Panc1 (cell line): ENCODE results near the gene ARL13B. TPM values are rescaled to one million over a fixed set of nuclear protein-coding genes. Genes with fewer than 3 reads are reported as not detected.

ENCODE experiments used
- ATAC-seq: fragments of 200-7000 bp; cut with Tn5 transposase; 2 replicates; pipeline ENCODE4 v1.9.1; 2020; ENCODE audit warnings: mild to moderate bottlenecking, moderate library complexity
- BruUV-seq: library from RNA; stranded (reverse); fragments of 400-500 nt; replicated peaks from 2 replicates; lab custom pipeline; 2021; lab: Mats Ljungman, UMichigan
- CTCF ChIA-PET: fragments of 300-600 bp; sonication (Branson Sonifier 250); formaldehyde crosslinking; loops from one replicate; lab custom pipeline; 2022; ENCODE audit warnings: antibody characterized with exemption; lab: Charles Lee
- POLR2A ChIA-PET: fragments of 300-600 bp; sonication (Branson Sonifier 250); formaldehyde crosslinking; loops from one replicate; lab custom pipeline; 2022; ENCODE audit warnings: antibody characterized with exemption; lab: Charles Lee
- DNase-seq: peaks from one replicate; pipeline ENCODE4 v3.0.0-alpha.2; 2010; ENCODE audit warnings: low read depth, low spot score
- H3K27ac ChIP-seq: 2 replicates; pipeline ENCODE4 v1.5.1; 2011; ENCODE audit warnings: mild to moderate bottlenecking, low read length, inconsistent platforms
- H3K27me3 ChIP-seq: fragments of 200-500 bp; sonication (Bioruptor generic); 2 replicates; pipeline ENCODE4 v1.6.0; 2014; ENCODE audit warnings: low read length, inconsistent platforms; ENCODE audit not compliant: control insufficient read depth, insufficient read depth
- H3K36me3 ChIP-seq: fragments of 200-500 bp; sonication (Bioruptor generic); 2 replicates; pipeline ENCODE4 v1.5.1; 2014; ENCODE audit warnings: inconsistent platforms, mild to moderate bottlenecking, low read length, moderate library complexity; ENCODE audit not compliant: control insufficient read depth, insufficient read depth
- H3K4me1 ChIP-seq: 2 replicates; pipeline ENCODE4 v1.5.1; 2011; ENCODE audit warnings: inconsistent platforms, mild to moderate bottlenecking, low read length, moderate library complexity; ENCODE audit not compliant: control insufficient read depth, insufficient read depth
- H3K4me3 ChIP-seq, 2 experiments: 2 replicates each; pipeline ENCODE4 v1.5.1; 2011 to 2012; ENCODE audit warnings: low read depth in 2 of 2, low read length in 2 of 2, mild to moderate bottlenecking in 2 of 2, inconsistent platforms in 1 of 2, moderate library complexity in 1 of 2
- H3K9me3 ChIP-seq: fragments of 200-500 bp; sonication (Bioruptor generic); 2 replicates; pipeline ENCODE4 v1.5.1; 2014; ENCODE audit warnings: low read depth, mild to moderate bottlenecking, inconsistent platforms, low read length, moderate library complexity; ENCODE audit not compliant: control insufficient read depth, insufficient read depth
- POLR2AphosphoS5 ChIP-seq: IDR thresholded peaks from 2 replicates; pipeline ENCODE4 v1.6.1; 2012; ENCODE audit warnings: mild to moderate bottlenecking, low read depth, low read length, moderate library complexity
- SIN3A ChIP-seq: IDR thresholded peaks from 2 replicates; pipeline ENCODE4 v1.6.1; 2012; ENCODE audit warnings: low read depth, mild to moderate bottlenecking, low read length, moderate library complexity, borderline replicate concordance; ENCODE audit not compliant: insufficient read depth
- TCF7L2 ChIP-seq: IDR thresholded peaks from 2 replicates; pipeline ENCODE4 v1.6.1; 2011; ENCODE audit warnings: mild to moderate bottlenecking, low read depth, low read length, inconsistent platforms
- in situ Hi-C: cut with HindIII; loops from 2 replicates; pipeline ENCODE4 v1.10.0; 2016; ENCODE audit warnings: low sequenced_read_pairs, low pct_unique_long_range_greater_than_20kb
- intact Hi-C: fragments of 100-400 bp; cut with micrococcal nuclease; formaldehyde crosslinking; loops from one replicate; pipeline ENCODE4 v1.10.0; 2022; ENCODE audit not compliant: unreplicated experiment
- total RNA-seq: library from RNA; stranded (reverse); gene quantifications from one replicate; pipeline ENCODE4 v1.2.1, GENCODE V29; 2021; ENCODE audit not compliant: unreplicated experiment
- TF ChIP-seq, protein P1 (sequence below), 2 experiments: IDR thresholded peaks; 2 replicates each; pipeline ENCODE4 v1.6.1; 2011 to 2012; ENCODE audit warnings: low read depth in 2 of 2, control low read depth in 1 of 2, low read length in 1 of 2, mild to moderate bottlenecking in 1 of 2, moderate library complexity in 1 of 2; ENCODE audit not compliant: insufficient read depth in 1 of 2
- TF ChIP-seq, protein P2 (sequence below): fragments of 450-650 bp; IDR thresholded peaks from 2 replicates; pipeline ENCODE4 v1.5.1; 2017; ENCODE audit warnings: mild to moderate bottlenecking

ARL13B gene
- total RNA-seq, 1 experiment from 2014 or later = 26.6 TPM

DNA sequence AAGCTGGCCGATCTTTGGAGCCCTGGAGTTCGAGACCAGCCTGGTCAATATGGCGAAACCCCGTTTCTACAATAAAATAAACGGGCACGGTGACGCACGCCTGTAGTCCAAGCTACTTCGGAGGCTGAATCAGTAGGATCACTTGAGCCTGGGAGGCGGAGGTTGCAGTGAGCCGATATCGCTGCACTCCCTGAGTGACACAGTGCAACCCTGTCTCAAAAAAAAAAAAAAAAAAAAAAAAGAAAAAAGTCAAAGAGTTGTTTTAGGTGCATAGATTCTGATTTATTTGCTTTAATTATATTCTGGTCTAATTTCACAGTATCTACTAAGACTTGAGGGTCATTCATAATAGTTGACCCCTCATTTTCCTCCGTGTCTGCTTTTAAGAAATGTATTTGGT is 1.7 kb downstream of the ARL13B start:
- Histone ChIP-seq H3K27me3 (no peaks in the 10 kb centered on the region), H3K36me3 (no peaks in the 10 kb centered on the region; the same call in 1 of the 2 replicates), H3K9me3 (no peaks in the 10 kb centered on the region), H3K4me3 (peak overlapping the region in 1 of 2 experiments; percentile 82; a peak in 2 of 4 replicates), H3K27ac (peak overlapping the region; percentile 81; the same call in 1 of the 2 replicates), H3K4me1 (peaks cover 9% of the 10 kb centered on the region; the same call in 1 of the 2 replicates)
- no TSS peak for BruUV-seq
- ChIA-PET POLR2A (interaction anchor here (0.7 to 0.9 kb wide), 3 partner anchors 13 to 1298 kb away, joined by 12 to 15 read pairs (median 15); no protein-coding TSS in a partner anchor), CTCF (no interaction called here)
- TF ChIP-seq POLR2AphosphoS5 = no peak
- TF ChIP-seq, protein P1, sequence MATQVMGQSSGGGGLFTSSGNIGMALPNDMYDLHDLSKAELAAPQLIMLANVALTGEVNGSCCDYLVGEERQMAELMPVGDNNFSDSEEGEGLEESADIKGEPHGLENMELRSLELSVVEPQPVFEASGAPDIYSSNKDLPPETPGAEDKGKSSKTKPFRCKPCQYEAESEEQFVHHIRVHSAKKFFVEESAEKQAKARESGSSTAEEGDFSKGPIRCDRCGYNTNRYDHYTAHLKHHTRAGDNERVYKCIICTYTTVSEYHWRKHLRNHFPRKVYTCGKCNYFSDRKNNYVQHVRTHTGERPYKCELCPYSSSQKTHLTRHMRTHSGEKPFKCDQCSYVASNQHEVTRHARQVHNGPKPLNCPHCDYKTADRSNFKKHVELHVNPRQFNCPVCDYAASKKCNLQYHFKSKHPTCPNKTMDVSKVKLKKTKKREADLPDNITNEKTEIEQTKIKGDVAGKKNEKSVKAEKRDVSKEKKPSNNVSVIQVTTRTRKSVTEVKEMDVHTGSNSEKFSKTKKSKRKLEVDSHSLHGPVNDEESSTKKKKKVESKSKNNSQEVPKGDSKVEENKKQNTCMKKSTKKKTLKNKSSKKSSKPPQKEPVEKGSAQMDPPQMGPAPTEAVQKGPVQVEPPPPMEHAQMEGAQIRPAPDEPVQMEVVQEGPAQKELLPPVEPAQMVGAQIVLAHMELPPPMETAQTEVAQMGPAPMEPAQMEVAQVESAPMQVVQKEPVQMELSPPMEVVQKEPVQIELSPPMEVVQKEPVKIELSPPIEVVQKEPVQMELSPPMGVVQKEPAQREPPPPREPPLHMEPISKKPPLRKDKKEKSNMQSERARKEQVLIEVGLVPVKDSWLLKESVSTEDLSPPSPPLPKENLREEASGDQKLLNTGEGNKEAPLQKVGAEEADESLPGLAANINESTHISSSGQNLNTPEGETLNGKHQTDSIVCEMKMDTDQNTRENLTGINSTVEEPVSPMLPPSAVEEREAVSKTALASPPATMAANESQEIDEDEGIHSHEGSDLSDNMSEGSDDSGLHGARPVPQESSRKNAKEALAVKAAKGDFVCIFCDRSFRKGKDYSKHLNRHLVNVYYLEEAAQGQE (IDR thresholded peaks at IDR 0.05; ENCODE audit: insufficient read depth in 1 of 2, low read depth in 2 of 2, low read length in 1 of 2) = no peak
- intact Hi-C loops (no loop called here), in situ Hi-C loops (no loop called here)
- no peak for ATAC-seq
- DNase-seq = no peak

DNA sequence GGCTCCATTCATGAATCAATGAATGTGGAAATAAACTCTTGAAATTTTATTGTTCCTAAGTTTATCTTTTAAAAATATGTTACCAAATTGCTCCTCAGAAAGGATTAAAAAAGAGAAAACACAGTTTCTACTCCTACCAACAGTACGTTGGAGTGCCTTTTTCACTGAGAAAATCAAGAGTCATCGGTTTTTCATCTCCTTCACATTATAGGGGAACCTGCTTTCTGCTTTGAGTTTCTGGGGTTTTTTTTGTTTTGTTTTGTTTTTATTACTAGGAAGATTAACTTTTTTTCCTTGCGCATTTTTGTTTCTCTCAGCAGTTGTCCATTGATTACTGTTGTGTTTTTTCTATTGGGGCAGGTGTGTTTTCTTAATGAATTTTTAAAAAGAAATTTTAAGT is 3.5 kb downstream of the ARL13B start:
- H3K9me3 ChIP-seq = no peaks in the 10 kb centered on the region
- ChIA-PET POLR2A (no interaction called here), CTCF (no interaction called here)
- H3K4me1 ChIP-seq = peaks cover 9% of the 10 kb centered on the region; the same call in 1 of the 2 replicates
- DNase-seq (no peak), ATAC-seq (no peak)
- intact Hi-C loops (no loop called here), in situ Hi-C loops (no loop called here)
- H3K4me3 ChIP-seq = no peak overlapping the region
- no peaks in the 10 kb centered on the region; the same call in 1 of the 2 replicates for H3K36me3 ChIP-seq
- no peak for TF ChIP-seq SIN3A
- TF ChIP-seq POLR2AphosphoS5 = no peak
- no peak for TF ChIP-seq TCF7L2
- TF ChIP-seq, protein P1 (IDR thresholded peaks at IDR 0.05; ENCODE audit: insufficient read depth in 1 of 2, low read depth in 2 of 2, low read length in 1 of 2) = no peak
- TF ChIP-seq, protein P2, sequence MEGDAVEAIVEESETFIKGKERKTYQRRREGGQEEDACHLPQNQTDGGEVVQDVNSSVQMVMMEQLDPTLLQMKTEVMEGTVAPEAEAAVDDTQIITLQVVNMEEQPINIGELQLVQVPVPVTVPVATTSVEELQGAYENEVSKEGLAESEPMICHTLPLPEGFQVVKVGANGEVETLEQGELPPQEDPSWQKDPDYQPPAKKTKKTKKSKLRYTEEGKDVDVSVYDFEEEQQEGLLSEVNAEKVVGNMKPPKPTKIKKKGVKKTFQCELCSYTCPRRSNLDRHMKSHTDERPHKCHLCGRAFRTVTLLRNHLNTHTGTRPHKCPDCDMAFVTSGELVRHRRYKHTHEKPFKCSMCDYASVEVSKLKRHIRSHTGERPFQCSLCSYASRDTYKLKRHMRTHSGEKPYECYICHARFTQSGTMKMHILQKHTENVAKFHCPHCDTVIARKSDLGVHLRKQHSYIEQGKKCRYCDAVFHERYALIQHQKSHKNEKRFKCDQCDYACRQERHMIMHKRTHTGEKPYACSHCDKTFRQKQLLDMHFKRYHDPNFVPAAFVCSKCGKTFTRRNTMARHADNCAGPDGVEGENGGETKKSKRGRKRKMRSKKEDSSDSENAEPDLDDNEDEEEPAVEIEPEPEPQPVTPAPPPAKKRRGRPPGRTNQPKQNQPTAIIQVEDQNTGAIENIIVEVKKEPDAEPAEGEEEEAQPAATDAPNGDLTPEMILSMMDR = no peak
- H3K27ac ChIP-seq = no peak overlapping the region
- no TSS peak for BruUV-seq
- no peaks in the 10 kb centered on the region for H3K27me3 ChIP-seq
